Keratinocyte (primary cell): Measurements from ENCODE around the gene RRP12.

Experiments used
- CTCF ChIP-seq, 3 experiments: IDR thresholded peaks in 1 of 3; conservative IDR thresholded peaks in 1 of 3; optimal IDR thresholded peaks in 1 of 3; 2 replicates in 2 of 3; 3 replicates in 1 of 3; pipeline versions ENCODE3 to v1.5.1; 2011; ENCODE audit warnings: low read length in 3 of 3, mild to moderate bottlenecking in 3 of 3, moderate library complexity in 2 of 3, control low read depth in 1 of 3, inconsistent platforms in 1 of 3; ENCODE audit not compliant: insufficient read depth in 2 of 3; ENCODE audit errors: extremely low read depth in 1 of 3
- EZH2 ChIP-seq: IDR thresholded peaks from one replicate; pipeline ENCODE4 v1.6.1; 2012; ENCODE audit warnings: inconsistent platforms, mild to moderate bottlenecking, low read length, moderate library complexity

- TF ChIP-seq CTCF (optimal IDR thresholded peaks at IDR 0.05 in 1 of 3, IDR thresholded peaks at IDR 0.05 in 1 of 3, conservative IDR thresholded peaks at IDR 0.05 in 1 of 3; ENCODE audit: extremely low read depth in 1 of 3, insufficient read depth in 2 of 3, low read length in 3 of 3): no peak
- no peak for TF ChIP-seq EZH2
Observed at GRCh38 chr10:97428572-97428981, 27.4 kb upstream of the RRP12 start.
